HepG2 (cell line): Measurements from ENCODE around the gene HSPB9. TPM values are rescaled to one million over a fixed set of nuclear protein-coding genes. Genes with fewer than 3 reads are reported as not detected.
A peak's percentile ranks its signal among the peaks of the same experiment; 100 is the strongest.

Source experiments
- CEBPB ChIP-seq: IDR thresholded peaks from 2 replicates; pipeline ENCODE4 v1.6.1; 2011; ENCODE audit warnings: low read depth, low read length, improper control_type of control experiment, borderline replicate concordance
- EEA1 ChIP-seq: sonication (generic); formaldehyde crosslinking; IDR thresholded peaks from 2 replicates; pipeline ENCODE4 v1.5.1; 2020; ENCODE audit warnings: mild to moderate bottlenecking, missing genetic modification reagents, borderline replicate concordance
- KLF12 ChIP-seq: sonication (generic); formaldehyde crosslinking; IDR thresholded peaks from 2 replicates; pipeline ENCODE4 v1.4.0; 2020; ENCODE audit warnings: missing genetic modification reagents, borderline replicate concordance
- KLF6 ChIP-seq: IDR thresholded peaks from 2 replicates; pipeline ENCODE4 v1.8.0; 2016; ENCODE audit warnings: missing biosample characterization, missing genetic modification reagents
- MBNL3 ChIP-seq: fragments of 250-450 bp; sonication (Bioruptor Pico); conservative IDR thresholded peaks from 2 replicates; pipeline ENCODE4 v1.8.0; 2022; ENCODE audit warnings: mild to moderate bottlenecking, inconsistent platforms
- MED13 ChIP-seq: sonication (generic); formaldehyde crosslinking; IDR thresholded peaks from 2 replicates; pipeline ENCODE4 v1.5.0; 2020; ENCODE audit warnings: missing genetic modification reagents
- PHF5A ChIP-seq: IDR thresholded peaks from one replicate; pipeline ENCODE4 v1.6.1; 2018; ENCODE audit warnings: low read depth, missing genetic modification reagents; ENCODE audit not compliant: unreplicated experiment
- RAD21 ChIP-seq: fragments of 450-650 bp; formaldehyde crosslinking; IDR thresholded peaks from 2 replicates; pipeline ENCODE4 v1.5.0; 2020; ENCODE audit warnings: mild to moderate bottlenecking
- U2AF2 ChIP-seq: fragments of 200-400 bp; formaldehyde crosslinking; IDR thresholded peaks from 2 replicates; pipeline ENCODE4 v1.6.1; 2017; ENCODE audit warnings: low read depth, mild to moderate bottlenecking, low read length
- ZBTB37 ChIP-seq: sonication (generic); formaldehyde crosslinking; IDR thresholded peaks from 2 replicates; pipeline ENCODE4 v1.4.0; 2020; ENCODE audit warnings: mild to moderate bottlenecking, missing genetic modification reagents
- ZBTB38 ChIP-seq: sonication (generic); formaldehyde crosslinking; IDR thresholded peaks from 2 replicates; pipeline ENCODE4 v1.5.1; 2020; ENCODE audit warnings: mild to moderate bottlenecking, missing genetic modification reagents
- ZNF276 ChIP-seq: sonication (generic); formaldehyde crosslinking; IDR thresholded peaks from 2 replicates; pipeline ENCODE4 v1.4.0; 2020; ENCODE audit warnings: mild to moderate bottlenecking, low read depth, missing genetic modification reagents
- ZNF468 ChIP-seq: sonication (generic); formaldehyde crosslinking; IDR thresholded peaks from 2 replicates; pipeline ENCODE4 v1.8.0; 2022; ENCODE audit warnings: mild to moderate bottlenecking, moderate library complexity, missing genetic modification reagents
- ZNF652 ChIP-seq: IDR thresholded peaks from 2 replicates; pipeline ENCODE4 v1.6.1; 2016; ENCODE audit warnings: low read depth, borderline replicate concordance
- ZNF792 ChIP-seq: IDR thresholded peaks from 2 replicates; pipeline ENCODE4 v1.6.1; 2016
- polyA plus RNA-seq, 8 experiments: library from polyadenylated mRNA; depleted of rRNA in 3 of 8; stranded (reverse) in 7 of 8; unstranded in 1 of 8; fragments of >200 nt; fragmentation: Illumina TruSeq in 4 of 8; extraction: Trizol in 4 of 8; gene quantifications; 2 replicates each; pipeline versions ENCODE4 v1.2.1 to v1.2.3, GENCODE V29; 2011 to 2016; ENCODE audit warnings: low read depth in 4 of 8, missing spikeins in 1 of 8, mixed read lengths in 1 of 8; ENCODE audit not compliant: insufficient read depth in 1 of 8
- total RNA-seq, 5 experiments: library from RNA; depleted of rRNA; stranded (reverse); fragments of >200 nt; fragmentation: Illumina TruSeq; extraction: Trizol; gene quantifications; 2 replicates each; pipeline ENCODE4 v1.2.3, GENCODE V29; 2016; ENCODE audit warnings: low read depth in 1 of 5
- TF ChIP-seq, protein P1 (sequence below): sonication (generic); formaldehyde crosslinking; IDR thresholded peaks from 2 replicates; pipeline ENCODE4 v1.4.0; 2020; ENCODE audit warnings: missing genetic modification reagents
- TF ChIP-seq, protein P2 (sequence below): sonication (generic); formaldehyde crosslinking; IDR thresholded peaks from 2 replicates; pipeline ENCODE4 v1.4.0; 2020; ENCODE audit warnings: missing genetic modification reagents; ENCODE audit errors: not compliant biosample characterization

The HSPB9 gene
- total and polyA plus RNA-seq, 2 of the 13 experiments (the other 11 are each of a cell fraction or from before 2014, with no cell fraction given) = 0.05 to 0.24 TPM

DNA sequence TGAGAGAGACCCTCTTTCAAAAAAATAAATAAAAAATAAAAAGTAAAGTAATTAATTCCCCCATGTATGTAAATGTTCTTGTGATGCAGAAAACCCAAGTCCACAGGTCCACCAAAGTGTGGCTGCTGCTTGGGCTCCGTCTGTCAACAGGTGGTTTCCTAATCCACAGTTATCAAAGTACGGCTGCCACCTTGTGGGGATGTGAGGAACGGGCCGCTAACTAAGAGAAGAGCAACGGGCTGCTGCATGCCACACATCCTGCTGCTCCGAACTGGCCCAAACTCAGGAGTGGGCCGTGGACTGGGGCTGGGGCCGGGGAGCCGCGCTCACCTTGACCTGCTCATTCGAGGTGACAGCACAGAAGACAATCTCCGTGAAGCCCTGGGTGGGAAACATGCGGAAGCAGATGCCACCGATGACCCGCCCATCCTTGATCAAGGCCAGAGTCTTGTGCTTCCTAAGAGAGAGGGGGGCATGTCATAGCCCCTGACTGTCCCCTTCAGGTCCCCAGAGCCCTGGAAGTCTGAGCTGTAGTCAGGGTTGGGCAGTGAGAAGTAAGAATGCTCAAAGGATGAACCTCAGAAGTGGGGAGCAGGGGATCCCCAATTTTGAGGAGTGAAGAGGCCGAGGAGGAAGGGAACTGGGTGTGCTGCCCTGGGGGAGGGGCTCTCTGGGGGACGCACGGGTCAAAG, 5.8 kb upstream of the HSPB9 start (continued):
- TF ChIP-seq RAD21 (CRISPR knock-in tag) (peak; percentile 95), KLF6 (0 out of 2 replicates have a peak, but pooled peaks have one; percentile 48), EEA1 (CRISPR knock-in tag) (no peak), CEBPB (peak; percentile 36; the same call in 1 of the 2 replicates), ZBTB38 (CRISPR knock-in tag) (peak; percentile 41; the same call in 1 of the 2 replicates), ZNF792 (CRISPR knock-in tag) (no peak), ZNF652 (CRISPR knock-in tag) (no peak; the same call in 1 of the 2 replicates), MBNL3 (no peak), ZNF276 (no peak), PHF5A (peak; percentile 22), U2AF2 (no peak), ZBTB37 (CRISPR knock-in tag) (no peak), ZNF468 (CRISPR knock-in tag) (no peak), KLF12 (CRISPR knock-in tag) (no peak), MED13 (CRISPR knock-in tag) (no peak)
- TF ChIP-seq, protein P1, sequence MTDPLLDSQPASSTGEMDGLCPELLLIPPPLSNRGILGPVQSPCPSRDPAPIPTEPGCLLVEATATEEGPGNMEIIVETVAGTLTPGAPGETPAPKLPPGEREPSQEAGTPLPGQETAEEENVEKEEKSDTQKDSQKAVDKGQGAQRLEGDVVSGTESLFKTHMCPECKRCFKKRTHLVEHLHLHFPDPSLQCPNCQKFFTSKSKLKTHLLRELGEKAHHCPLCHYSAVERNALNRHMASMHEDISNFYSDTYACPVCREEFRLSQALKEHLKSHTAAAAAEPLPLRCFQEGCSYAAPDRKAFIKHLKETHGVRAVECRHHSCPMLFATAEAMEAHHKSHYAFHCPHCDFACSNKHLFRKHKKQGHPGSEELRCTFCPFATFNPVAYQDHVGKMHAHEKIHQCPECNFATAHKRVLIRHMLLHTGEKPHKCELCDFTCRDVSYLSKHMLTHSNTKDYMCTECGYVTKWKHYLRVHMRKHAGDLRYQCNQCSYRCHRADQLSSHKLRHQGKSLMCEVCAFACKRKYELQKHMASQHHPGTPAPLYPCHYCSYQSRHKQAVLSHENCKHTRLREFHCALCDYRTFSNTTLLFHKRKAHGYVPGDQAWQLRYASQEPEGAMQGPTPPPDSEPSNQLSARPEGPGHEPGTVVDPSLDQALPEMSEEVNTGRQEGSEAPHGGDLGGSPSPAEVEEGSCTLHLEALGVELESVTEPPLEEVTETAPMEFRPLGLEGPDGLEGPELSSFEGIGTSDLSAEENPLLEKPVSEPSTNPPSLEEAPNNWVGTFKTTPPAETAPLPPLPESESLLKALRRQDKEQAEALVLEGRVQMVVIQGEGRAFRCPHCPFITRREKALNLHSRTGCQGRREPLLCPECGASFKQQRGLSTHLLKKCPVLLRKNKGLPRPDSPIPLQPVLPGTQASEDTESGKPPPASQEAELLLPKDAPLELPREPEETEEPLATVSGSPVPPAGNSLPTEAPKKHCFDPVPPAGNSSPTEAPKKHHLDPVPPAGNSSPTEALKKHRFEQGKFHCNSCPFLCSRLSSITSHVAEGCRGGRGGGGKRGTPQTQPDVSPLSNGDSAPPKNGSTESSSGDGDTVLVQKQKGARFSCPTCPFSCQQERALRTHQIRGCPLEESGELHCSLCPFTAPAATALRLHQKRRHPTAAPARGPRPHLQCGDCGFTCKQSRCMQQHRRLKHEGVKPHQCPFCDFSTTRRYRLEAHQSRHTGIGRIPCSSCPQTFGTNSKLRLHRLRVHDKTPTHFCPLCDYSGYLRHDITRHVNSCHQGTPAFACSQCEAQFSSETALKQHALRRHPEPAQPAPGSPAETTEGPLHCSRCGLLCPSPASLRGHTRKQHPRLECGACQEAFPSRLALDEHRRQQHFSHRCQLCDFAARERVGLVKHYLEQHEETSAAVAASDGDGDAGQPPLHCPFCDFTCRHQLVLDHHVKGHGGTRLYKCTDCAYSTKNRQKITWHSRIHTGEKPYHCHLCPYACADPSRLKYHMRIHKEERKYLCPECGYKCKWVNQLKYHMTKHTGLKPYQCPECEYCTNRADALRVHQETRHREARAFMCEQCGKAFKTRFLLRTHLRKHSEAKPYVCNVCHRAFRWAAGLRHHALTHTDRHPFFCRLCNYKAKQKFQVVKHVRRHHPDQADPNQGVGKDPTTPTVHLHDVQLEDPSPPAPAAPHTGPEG (CRISPR knock-in tag) = no peak
- TF ChIP-seq, protein P2, sequence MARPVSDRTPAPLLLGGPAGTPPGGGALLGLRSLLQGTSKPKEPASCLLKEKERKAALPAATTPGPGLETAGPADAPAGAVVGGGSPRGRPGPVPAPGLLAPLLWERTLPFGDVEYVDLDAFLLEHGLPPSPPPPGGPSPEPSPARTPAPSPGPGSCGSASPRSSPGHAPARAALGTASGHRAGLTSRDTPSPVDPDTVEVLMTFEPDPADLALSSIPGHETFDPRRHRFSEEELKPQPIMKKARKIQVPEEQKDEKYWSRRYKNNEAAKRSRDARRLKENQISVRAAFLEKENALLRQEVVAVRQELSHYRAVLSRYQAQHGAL (CRISPR knock-in tag) = no peak
